ENCODE data around the gene RGL3.
"Not testable (repeated sequence)": the region's sequence is repeated elsewhere in the genome, so short reads cannot be mapped to it uniquely, and the experiment has no call there.

The RGL3 gene

DNA sequence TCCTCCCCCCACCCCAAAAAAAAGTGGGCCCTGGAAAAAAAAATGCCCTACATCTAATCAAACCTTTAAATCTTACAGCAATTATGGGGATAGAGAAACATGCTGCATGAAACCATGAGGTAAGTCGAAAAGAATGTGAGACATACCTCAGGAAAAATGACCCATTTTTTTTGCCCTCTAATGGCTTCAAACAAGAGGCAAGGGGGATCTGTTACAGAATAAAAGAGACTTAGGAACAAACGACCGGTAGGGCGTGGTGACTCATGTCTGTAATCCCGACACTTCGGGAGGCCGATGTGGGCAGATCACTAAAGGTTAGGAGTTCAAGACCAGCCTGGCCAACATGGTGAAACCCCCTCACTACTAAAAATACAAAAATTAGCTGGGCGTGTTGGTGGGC, 8.4 kb downstream of the RGL3 start:
- no peak for TF ChIP-seq ZFX (IDR thresholded peaks at IDR 0.05; ENCODE audit: borderline replicate concordance)
- TF ChIP-seq, protein P1, sequence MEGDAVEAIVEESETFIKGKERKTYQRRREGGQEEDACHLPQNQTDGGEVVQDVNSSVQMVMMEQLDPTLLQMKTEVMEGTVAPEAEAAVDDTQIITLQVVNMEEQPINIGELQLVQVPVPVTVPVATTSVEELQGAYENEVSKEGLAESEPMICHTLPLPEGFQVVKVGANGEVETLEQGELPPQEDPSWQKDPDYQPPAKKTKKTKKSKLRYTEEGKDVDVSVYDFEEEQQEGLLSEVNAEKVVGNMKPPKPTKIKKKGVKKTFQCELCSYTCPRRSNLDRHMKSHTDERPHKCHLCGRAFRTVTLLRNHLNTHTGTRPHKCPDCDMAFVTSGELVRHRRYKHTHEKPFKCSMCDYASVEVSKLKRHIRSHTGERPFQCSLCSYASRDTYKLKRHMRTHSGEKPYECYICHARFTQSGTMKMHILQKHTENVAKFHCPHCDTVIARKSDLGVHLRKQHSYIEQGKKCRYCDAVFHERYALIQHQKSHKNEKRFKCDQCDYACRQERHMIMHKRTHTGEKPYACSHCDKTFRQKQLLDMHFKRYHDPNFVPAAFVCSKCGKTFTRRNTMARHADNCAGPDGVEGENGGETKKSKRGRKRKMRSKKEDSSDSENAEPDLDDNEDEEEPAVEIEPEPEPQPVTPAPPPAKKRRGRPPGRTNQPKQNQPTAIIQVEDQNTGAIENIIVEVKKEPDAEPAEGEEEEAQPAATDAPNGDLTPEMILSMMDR (IDR thresholded peaks at IDR 0.05), result no peak
- no peak overlapping the region for H3K27ac ChIP-seq

DNA sequence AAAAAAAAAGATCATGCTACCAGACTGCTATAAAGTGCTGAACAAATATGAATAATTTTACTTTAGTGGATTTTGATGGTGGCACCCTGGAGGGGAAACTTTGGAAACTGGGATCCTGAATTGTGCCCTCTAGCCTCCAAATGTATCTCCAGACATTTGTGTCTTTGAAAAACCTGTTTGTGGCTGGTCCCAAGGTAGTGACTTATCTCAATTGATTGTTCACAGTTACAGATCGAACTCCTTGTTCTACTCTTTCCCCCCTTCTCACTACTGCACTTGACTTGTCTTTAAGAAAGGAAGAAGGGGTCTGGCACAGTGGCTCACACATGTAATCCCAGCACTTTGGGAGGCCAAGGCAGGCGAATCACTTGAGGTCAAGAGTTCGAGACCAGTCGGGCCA, 10.5 kb downstream of the RGL3 start:
- no peak overlapping the region for H3K27ac ChIP-seq
- TF ChIP-seq, protein P1 (IDR thresholded peaks at IDR 0.05), result no peak
- no peak for TF ChIP-seq ZFX (IDR thresholded peaks at IDR 0.05; ENCODE audit: borderline replicate concordance)

DNA sequence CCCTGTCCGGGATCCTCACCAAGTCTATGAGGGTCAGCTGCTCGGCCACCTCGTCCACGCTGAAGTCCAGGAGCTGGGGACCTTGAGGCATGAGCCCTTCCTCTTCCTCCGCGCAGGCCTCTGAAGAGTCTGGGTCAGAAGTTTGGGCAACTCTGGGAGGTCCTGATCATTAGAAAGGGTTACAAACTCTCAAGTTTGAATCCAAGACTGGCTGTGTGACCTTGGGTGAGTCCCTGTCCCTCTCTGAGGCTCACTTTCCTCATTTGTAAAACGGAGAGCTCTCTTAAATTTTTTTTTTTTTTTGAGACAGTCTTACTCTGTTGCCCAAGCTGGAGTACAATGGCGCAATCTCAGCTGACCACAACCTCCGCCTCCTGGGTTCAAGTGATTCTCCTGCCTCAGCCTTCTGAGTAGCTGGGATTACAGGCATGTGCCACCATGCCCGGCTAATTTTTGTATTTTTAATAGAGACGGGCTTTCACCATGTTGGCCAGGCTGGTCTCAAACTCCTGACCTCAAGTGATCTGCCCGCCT, 12.3 kb downstream of the RGL3 start:
- not testable (repeated sequence) for H3K27ac ChIP-seq

DNA sequence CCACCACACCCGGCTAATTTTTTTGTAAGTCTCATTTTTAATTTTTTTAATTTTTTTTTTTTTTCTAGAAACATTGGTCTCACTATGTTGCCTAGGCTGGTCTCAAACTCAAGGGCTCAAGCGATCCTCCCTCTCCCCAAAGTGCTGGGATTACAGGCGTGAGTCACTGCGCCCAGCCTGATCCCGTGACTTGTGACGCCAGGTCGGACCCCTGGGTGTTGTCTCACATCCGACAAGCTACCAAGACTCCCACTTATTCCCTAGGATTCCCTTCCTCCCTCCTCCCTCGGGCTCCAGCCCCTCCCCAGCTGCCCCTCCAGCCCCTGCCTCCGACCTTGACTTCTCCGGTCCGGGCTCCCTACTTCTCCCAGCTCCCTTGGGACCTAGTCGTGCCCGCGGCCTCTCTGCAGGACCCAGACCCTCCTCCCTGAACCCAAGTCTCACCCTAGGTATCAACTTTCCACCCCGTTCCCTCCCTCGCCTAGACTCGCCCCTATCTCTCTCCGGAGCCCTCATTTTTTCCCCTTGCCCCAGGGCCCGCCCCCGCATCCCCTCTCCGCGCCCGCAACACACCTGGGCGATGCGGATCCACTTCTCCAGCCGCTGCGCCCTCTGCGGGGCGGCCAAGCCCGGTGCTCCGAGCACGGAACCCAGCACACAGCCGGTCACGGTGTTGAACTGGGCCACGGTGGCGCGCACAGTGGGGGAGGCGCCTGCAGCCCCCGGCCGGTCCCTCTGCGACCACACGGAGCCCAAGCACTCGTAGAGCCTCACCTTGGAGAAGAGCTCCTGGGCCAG, 13.1 kb downstream of the RGL3 start:
- TF ChIP-seq ZFX (IDR thresholded peaks at IDR 0.05; ENCODE audit: borderline replicate concordance), result no peak
- TF ChIP-seq, protein P1 (IDR thresholded peaks at IDR 0.05), result no peak
- H3K27ac ChIP-seq, result no peak overlapping the region

DNA sequence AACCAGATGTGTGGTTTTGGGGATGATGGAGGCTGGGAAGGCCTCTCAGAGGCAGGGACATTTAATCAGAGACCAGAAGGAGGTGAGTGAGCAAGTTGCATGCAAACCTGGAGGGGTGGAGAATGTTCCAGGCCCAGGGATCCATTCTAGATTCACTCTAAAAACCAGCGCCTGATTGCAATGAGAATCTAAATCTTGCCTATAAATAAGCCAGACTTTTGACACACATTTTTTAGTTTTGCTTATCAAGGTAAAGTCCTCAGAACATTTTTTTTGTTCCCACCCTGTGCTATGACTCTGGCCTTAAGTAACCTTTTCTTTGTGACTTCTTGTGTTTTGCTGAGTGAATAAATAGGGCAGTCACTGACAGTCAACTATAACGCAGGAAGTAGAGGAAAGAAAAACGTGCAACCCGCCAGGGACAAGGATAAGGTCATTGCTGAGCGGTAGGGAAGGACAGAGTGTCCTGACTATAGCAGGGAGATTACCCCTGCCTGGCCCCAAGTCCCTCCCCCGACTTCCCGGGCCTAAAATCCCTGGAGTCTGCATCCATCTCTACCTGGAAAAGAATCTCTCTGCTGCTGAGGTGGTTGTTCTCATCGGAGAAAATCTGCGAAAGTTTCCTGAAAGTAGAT, 14.4 kb downstream of the RGL3 start:
- H3K27ac ChIP-seq, result no peak overlapping the region
- TF ChIP-seq ZFX (IDR thresholded peaks at IDR 0.05; ENCODE audit: borderline replicate concordance), result no peak
- TF ChIP-seq, protein P1 (IDR thresholded peaks at IDR 0.05), result no peak

DNA sequence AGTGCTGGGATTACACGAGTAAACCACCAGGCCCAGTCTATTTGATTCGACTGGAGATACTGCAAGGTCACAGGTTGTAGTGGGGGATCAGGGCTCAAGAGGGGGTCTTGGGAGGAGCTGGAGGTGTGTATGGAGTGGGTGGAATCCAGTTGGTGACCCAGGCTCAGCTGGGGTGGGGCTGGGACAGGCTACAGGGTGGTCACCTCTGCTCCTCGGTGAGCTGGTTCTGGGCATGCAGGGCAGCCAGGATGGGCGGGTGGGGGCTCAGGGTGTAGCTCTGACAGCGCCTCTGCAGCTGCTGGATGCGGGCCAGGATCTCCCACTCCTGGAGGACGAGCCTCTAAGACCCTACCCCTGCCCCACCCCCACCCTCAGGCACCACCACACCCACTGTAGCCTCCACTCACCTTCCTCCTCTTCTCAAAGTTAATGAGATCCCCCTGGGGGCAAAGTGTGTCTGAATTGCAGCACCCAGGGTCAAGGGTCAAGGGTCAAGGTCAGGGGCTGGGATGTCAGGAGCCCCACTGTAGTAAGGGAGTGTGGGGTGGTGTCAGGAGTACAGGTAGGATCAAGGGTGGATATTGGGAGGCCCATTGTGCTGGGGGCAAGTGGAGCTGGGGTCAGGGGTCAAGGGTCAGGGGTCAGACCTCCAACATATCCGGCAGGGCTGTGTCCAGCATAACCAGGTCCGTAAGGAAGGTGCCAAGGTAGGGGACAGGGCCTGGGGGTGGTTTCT, 17.1 kb downstream of the RGL3 start:
- H3K27ac ChIP-seq, result no peak overlapping the region
- TF ChIP-seq, protein P1 (IDR thresholded peaks at IDR 0.05), result no peak

DNA sequence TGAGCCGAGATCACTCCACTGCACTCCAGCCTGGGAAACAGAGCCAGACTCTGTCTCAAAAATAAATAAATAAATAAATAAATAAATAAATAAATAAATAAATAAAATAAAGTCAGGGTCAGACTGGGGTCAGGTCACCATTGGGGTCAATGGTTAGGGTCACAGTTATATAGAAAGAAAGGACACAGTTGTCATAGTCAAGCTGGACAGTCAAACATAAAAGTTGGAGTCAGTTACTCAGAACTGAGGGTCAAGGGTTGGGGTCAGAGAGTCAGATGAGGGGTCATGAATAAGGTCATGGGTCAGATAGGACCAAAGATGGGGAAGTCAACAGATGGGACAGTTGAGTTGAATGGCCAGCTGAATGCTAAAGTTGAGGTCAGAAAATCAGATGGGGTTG, 18.3 kb downstream of the RGL3 start:
- no peak overlapping the region for H3K27ac ChIP-seq
- TF ChIP-seq, protein P1 (IDR thresholded peaks at IDR 0.05), result no peak
- TF ChIP-seq ZFX (IDR thresholded peaks at IDR 0.05; ENCODE audit: borderline replicate concordance), result no peak
